PC-9 (cell line): ENCODE measurements around the gene NTM. TPM values are rescaled to one million over a fixed set of nuclear protein-coding genes. Genes with fewer than 3 reads are reported as not detected.

Experiments used
- BruUV-seq: library from RNA; stranded (reverse); fragments of 400-500 nt; replicated peaks from 2 replicates; lab custom pipeline; 2021; lab: Mats Ljungman, UMichigan
- CTCF ChIA-PET: fragments of 300-600 bp; sonication (Branson Sonifier 250); formaldehyde crosslinking; loops from one replicate; lab custom pipeline; 2022; ENCODE audit warnings: antibody characterized with exemption; lab: Charles Lee
- POLR2A ChIA-PET: fragments of 300-600 bp; sonication (Branson Sonifier 250); formaldehyde crosslinking; loops from one replicate; lab custom pipeline; 2022; ENCODE audit warnings: antibody characterized with exemption; ENCODE audit not compliant: unreplicated experiment; lab: Charles Lee
- DNase-seq, 2 experiments: peaks; one replicate each; pipeline versions ENCODE4 v3.0.0 to v3.0.0-alpha.2; 2015 to 2022; ENCODE audit warnings: mixed read lengths in 1 of 2
- H2AFZ ChIP-seq: fragments of 200-600 bp; sonication (generic); 2 replicates; pipeline ENCODE4 v1.8.1; 2017; ENCODE audit warnings: antibody characterized with exemption
- H3F3A ChIP-seq: fragments of 200-600 bp; sonication (generic); 2 replicates; pipeline ENCODE4 v1.8.1; 2017; ENCODE audit warnings: antibody characterized with exemption, mild to moderate bottlenecking, low read depth; ENCODE audit not compliant: insufficient read depth
- H3K27ac ChIP-seq: fragments of 200-600 bp; sonication (generic); 2 replicates; pipeline ENCODE4 v1.6.1; 2016; ENCODE audit warnings: mixed run types
- H3K27me3 ChIP-seq: fragments of 200-600 bp; sonication (generic); 2 replicates; pipeline ENCODE4 v1.6.1; 2016; ENCODE audit warnings: low read depth, mixed run types; ENCODE audit not compliant: insufficient read depth
- H3K36me3 ChIP-seq: fragments of 200-600 bp; sonication (generic); 2 replicates; pipeline ENCODE4 v1.6.1; 2016; ENCODE audit warnings: low read depth, mixed run types
- H3K4me1 ChIP-seq: fragments of 200-600 bp; sonication (generic); replicated peaks from 2 replicates; pipeline ENCODE4 v1.6.1; 2016; ENCODE audit warnings: mixed run types; ENCODE audit not compliant: insufficient read depth
- H3K4me2 ChIP-seq: fragments of 200-600 bp; sonication (generic); 2 replicates; pipeline ENCODE4 v1.6.1; 2017; ENCODE audit warnings: mixed run types
- H3K4me3 ChIP-seq: fragments of 200-600 bp; sonication (generic); 2 replicates; pipeline ENCODE4 v1.6.1; 2016; ENCODE audit warnings: mixed run types
- H3K79me2 ChIP-seq: fragments of 200-600 bp; sonication (generic); 2 replicates; pipeline ENCODE4 v1.6.1; 2017; ENCODE audit warnings: low read depth, mixed run types
- H3K9me2 ChIP-seq: fragments of 200-600 bp; sonication (generic); 2 replicates; pipeline ENCODE4 v1.8.1; 2017; ENCODE audit warnings: mild to moderate bottlenecking; ENCODE audit not compliant: insufficient read depth
- H3K9me3 ChIP-seq: fragments of 200-600 bp; sonication (generic); 2 replicates; pipeline ENCODE4 v1.8.1; 2016; ENCODE audit warnings: low read depth; ENCODE audit not compliant: insufficient read depth
- H4K20me1 ChIP-seq: fragments of 200-600 bp; sonication (generic); 2 replicates; pipeline ENCODE4 v1.8.1; 2017; ENCODE audit not compliant: insufficient read depth
- CTCF ChIP-seq: fragments of 200-600 bp; sonication (generic); conservative IDR thresholded peaks from 2 replicates; pipeline ENCODE4 v1.6.1; 2017; ENCODE audit warnings: mixed run types, antibody characterized with exemption, mild to moderate bottlenecking, moderate library complexity
- EZH2 ChIP-seq: fragments of 200-600 bp; sonication (generic); IDR thresholded peaks from 2 replicates; pipeline ENCODE4 v1.8.0; 2017; ENCODE audit warnings: antibody characterized with exemption, low read depth
- intact Hi-C: fragments of 100-400 bp; cut with micrococcal nuclease; formaldehyde crosslinking; loops from one replicate; pipeline ENCODE4 v1.10.0; 2022; ENCODE audit not compliant: unreplicated experiment
- total RNA-seq: library from RNA; stranded (reverse); gene quantifications from 2 replicates; pipeline ENCODE4 v1.2.3, GENCODE V29; 2021

Gene NTM
- total RNA-seq, 1 experiment from 2014 or later: not detected

GRCh38 chr11:132296946-132297610, 926.7 kb downstream of the NTM start:
- Histone ChIP-seq H3K27ac (no peak overlapping the region), H4K20me1 (no peaks in the 10 kb centered on the region), H3K79me2 (no peaks in the 10 kb centered on the region), H3K27me3 (0 out of 2 replicates have a peak, but pooled peaks cover 3% of the 10 kb centered on the region), H3K4me3 (no peak overlapping the region), H3K4me1 (no peaks in the 10 kb centered on the region), H3K4me2 (no peak overlapping the region), H3F3A (no peaks in the 10 kb centered on the region), H2AFZ (no peak overlapping the region), H3K9me3 (no peaks in the 10 kb centered on the region), H3K36me3 (no peaks in the 10 kb centered on the region), H3K9me2 (no peaks in the 10 kb centered on the region)
- no peak for DNase-seq
- no TSS peak for BruUV-seq
- TF ChIP-seq EZH2 (no peak), CTCF (no peak)
- POLR2A ChIA-PET: no interaction called here
- CTCF ChIA-PET: no interaction called here
- intact Hi-C loops: no loop called here

GRCh38 chr11:132298357-132298756, 927.9 kb downstream of the NTM start:
- no peak overlapping the region for H3K4me3 ChIP-seq
- H3K9me3 ChIP-seq: no peaks in the 10 kb centered on the region
- TF ChIP-seq EZH2: no peak
- TF ChIP-seq CTCF: no peak
- H3K27ac ChIP-seq: no peak overlapping the region
- H4K20me1 ChIP-seq: no peaks in the 10 kb centered on the region
- H3K4me1 ChIP-seq: no peaks in the 10 kb centered on the region
- intact Hi-C loops: no loop called here
- CTCF ChIA-PET: no interaction called here
- H3K79me2 ChIP-seq: no peaks in the 10 kb centered on the region
- H2AFZ ChIP-seq: no peak overlapping the region
- H3K9me2 ChIP-seq: no peaks in the 10 kb centered on the region
- no peaks in the 10 kb centered on the region for H3K27me3 ChIP-seq
- H3K4me2 ChIP-seq: no peak overlapping the region
- POLR2A ChIA-PET: no interaction called here
- DNase-seq: no peak
- BruUV-seq: no TSS peak
- no peaks in the 10 kb centered on the region for H3K36me3 ChIP-seq
- no peaks in the 10 kb centered on the region for H3F3A ChIP-seq

GRCh38 chr11:132300283-132300682, 929.9 kb downstream of the NTM start:
- Histone ChIP-seq H3K4me1 (no peaks in the 10 kb centered on the region), H3K79me2 (no peaks in the 10 kb centered on the region), H3K27me3 (no peaks in the 10 kb centered on the region), H2AFZ (no peak overlapping the region), H3K4me2 (no peak overlapping the region), H3K4me3 (no peak overlapping the region), H3K9me2 (no peaks in the 10 kb centered on the region), H3F3A (no peaks in the 10 kb centered on the region), H3K9me3 (no peaks in the 10 kb centered on the region), H3K27ac (no peak overlapping the region), H4K20me1 (no peaks in the 10 kb centered on the region), H3K36me3 (no peaks in the 10 kb centered on the region)
- intact Hi-C loops: no loop called here
- POLR2A ChIA-PET: no interaction called here
- no peak for DNase-seq
- BruUV-seq: no TSS peak
- TF ChIP-seq EZH2: no peak
- peak; percentile 32; the same call in 1 of the 2 replicates for TF ChIP-seq CTCF
- CTCF ChIA-PET: no interaction called here
